GM13976 (cell line): Measurements from ENCODE around the gene HTT-AS.
A peak's percentile ranks its signal among the peaks of the same experiment; 100 is the strongest.

Experiments
- DNase-seq: peaks from one replicate; pipeline ENCODE4 v3.0.0; 2012; ENCODE audit warnings: low spot score
- in situ Hi-C: fragments of 300-500 bp; cut with MboI; formaldehyde crosslinking; loops from one replicate; pipeline ENCODE4 v1.12.0; 2022; ENCODE audit warnings: low sequenced_read_pairs, mixed read lengths, inconsistent platforms; ENCODE audit not compliant: unreplicated experiment
- TF ChIP-seq, protein P1 (sequence below): IDR thresholded peaks from 2 replicates; pipeline ENCODE4 v1.5.1; 2012; ENCODE audit warnings: borderline replicate concordance, mild to moderate bottlenecking; ENCODE audit not compliant: insufficient read depth; ENCODE audit errors: extremely low read depth, missing control alignments, control extremely low read depth

HTT-AS gene

GRCh38 chr4:3044870-3045819 lies 29.2 kb downstream of the HTT-AS start:
- in situ Hi-C loops: no loop called here
- TF ChIP-seq, protein P1, sequence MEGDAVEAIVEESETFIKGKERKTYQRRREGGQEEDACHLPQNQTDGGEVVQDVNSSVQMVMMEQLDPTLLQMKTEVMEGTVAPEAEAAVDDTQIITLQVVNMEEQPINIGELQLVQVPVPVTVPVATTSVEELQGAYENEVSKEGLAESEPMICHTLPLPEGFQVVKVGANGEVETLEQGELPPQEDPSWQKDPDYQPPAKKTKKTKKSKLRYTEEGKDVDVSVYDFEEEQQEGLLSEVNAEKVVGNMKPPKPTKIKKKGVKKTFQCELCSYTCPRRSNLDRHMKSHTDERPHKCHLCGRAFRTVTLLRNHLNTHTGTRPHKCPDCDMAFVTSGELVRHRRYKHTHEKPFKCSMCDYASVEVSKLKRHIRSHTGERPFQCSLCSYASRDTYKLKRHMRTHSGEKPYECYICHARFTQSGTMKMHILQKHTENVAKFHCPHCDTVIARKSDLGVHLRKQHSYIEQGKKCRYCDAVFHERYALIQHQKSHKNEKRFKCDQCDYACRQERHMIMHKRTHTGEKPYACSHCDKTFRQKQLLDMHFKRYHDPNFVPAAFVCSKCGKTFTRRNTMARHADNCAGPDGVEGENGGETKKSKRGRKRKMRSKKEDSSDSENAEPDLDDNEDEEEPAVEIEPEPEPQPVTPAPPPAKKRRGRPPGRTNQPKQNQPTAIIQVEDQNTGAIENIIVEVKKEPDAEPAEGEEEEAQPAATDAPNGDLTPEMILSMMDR: no peak
- DNase-seq: peak; percentile 46

- TF ChIP-seq, protein P1: no peak
- in situ Hi-C loops: no loop called here
- no peak for DNase-seq
Observed at GRCh38 chr4:3043282-3044020, 30.9 kb downstream of the HTT-AS start.

DNA sequence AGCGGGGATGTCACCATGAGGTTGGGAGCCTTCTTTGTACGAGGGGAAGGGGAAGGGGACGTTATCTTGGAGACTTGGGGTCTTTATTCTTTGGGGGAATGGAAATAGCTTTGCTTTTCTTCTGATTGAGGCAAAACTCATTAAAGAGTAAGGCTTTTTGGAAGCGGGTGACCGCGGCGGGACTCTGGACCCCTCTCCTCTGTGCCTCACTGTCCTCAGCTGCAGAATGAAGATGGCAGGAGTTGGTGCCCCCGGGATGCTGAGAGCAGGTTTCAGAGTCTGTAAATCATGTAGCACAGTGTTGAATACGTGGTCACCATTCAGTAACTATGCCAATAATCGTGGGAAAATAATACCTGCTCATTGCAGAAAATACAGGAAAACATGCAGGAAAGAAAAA lies 32.1 kb downstream of the HTT-AS start:
- in situ Hi-C loops: no loop called here
- TF ChIP-seq, protein P1: no peak
- DNase-seq: no peak

DNA sequence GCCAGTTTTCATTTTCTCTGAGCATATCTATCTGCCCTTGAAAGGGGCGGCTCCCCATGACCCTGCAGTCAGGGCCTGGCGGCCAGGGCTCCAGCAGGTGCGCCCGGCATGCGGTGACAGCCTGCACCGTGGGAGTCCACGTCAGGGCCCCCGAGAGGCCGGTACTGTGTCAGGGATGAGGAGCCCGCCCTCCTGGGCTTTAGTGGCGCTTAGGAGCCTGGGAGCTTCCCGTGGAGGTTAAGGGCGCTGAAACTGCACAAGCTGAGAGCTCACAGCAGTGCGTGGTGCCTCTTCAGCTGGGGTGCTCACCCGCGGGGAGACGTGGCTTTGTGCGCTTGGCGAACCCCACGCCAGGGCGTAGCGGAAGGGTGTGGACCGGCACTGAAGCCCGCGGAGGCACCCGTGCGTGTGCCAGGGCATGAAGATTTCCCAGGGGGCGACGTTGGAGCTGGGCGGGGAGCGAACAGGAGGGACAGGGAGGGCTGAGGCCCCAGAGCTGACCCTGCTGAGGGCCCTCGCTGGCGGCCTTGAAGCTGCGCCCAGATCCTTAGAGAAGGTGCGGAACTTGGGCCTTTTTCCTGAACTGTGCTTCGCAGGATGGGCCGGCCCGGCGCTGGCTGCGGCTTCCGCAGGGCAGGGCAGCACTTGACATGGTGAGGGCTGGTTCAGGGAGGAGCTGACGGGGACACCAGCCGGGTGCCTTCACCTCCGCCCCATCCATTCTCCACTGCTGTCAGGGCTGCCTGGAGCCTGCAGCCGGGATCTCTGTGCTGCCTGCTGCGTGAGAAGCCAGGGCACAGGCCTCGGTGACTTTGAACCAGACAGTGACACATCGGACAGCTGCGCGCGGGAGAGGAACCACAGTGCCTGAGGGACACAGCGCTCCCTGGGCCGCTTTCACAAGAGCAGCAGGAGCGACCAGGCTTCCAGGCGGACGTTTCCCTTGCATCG lies 32.9 kb downstream of the HTT-AS start:
- TF ChIP-seq, protein P1: no peak
- in situ Hi-C loops: no loop called here
- DNase-seq: peak; percentile 60

DNA sequence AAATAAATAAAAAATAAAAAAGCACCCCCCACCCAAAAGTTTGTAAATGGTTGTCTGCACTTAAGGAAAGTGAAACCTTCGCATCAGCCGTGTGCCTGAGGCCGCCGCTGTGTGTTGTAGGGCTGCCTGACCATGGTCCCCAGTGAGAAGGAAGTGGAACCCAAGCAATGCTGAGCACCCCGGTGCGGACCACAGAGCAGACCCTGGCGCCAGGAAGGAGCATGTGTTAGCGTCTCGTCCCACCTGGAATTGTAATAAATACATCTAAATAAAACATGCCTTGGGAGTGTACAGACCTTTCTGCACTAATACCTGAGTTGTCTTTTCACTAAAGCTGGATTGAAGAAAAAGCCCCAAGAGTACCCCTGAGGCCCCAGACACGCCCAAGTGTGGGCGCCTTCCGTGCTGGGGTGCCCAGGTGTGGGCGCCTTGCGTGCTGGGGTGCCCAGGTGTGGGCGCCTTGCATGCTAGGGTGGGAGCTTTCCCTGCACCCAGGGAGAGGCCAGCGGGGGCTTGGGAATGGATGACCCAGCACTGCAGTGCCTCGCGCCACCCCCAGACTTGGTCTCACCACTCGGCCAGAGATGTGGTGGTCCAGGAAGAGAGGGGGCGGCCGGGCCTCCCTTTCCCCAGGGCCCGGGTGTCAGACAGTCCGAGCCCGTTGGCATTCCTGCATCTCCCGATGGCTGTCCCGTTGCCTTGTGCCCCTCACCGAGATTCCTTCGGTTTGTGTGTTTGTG lies 33.7 kb downstream of the HTT-AS start:
- in situ Hi-C loops: no loop called here
- TF ChIP-seq, protein P1: no peak

More for the DNA sequence above, 33.7 kb downstream of the HTT-AS start:
- peak; percentile 72 for DNase-seq
